Activated T-helper 17 cell treated with anti-CD3 and anti-CD28 coated beads, Interleukin-2, amount 50 U/mL, for 72 hours (primary cell): ENCODE measurements around the gene GTF2H4. TPM values are rescaled to one million over a fixed set of nuclear protein-coding genes. Genes with fewer than 3 reads are reported as not detected.
A peak's percentile ranks its signal among the peaks of the same experiment; 100 is the strongest.

Source experiments
- ATAC-seq: fragments of 150-1000 bp; cut with Tn5 transposase; replicated peaks from 2 replicates; pipeline ENCODE4 v1.10.0; 2021; ENCODE audit warnings: mild to moderate bottlenecking, moderate library complexity
- H3K27ac Mint-ChIP-seq: one replicate; pipeline ENCODE4 v1.8.0; 2022; ENCODE audit warnings: mixed read lengths
- H3K27me3 Mint-ChIP-seq: one replicate; pipeline ENCODE4 v1.8.0; 2022; ENCODE audit warnings: mixed read lengths
- H3K36me3 Mint-ChIP-seq: one replicate; pipeline ENCODE4 v1.8.0; 2022; ENCODE audit warnings: low read depth, mild to moderate bottlenecking, mixed read lengths
- H3K4me1 Mint-ChIP-seq: one replicate; pipeline ENCODE4 v1.8.0; 2022; ENCODE audit warnings: mixed read lengths
- H3K4me3 Mint-ChIP-seq: one replicate; pipeline ENCODE4 v1.8.0; 2022; ENCODE audit warnings: mild to moderate bottlenecking, mixed read lengths
- H3K9me3 Mint-ChIP-seq: one replicate; pipeline ENCODE4 v1.8.0; 2022; ENCODE audit warnings: mixed read lengths
- total RNA-seq, 2 donors: library from RNA; stranded (reverse); gene quantifications; one replicate each; pipeline ENCODE4 v1.2.3, GENCODE V29; 2022

GTF2H4 gene
- total RNA-seq, 2 donors from 2014 or later, result 34.3 to 39.9 TPM

DNA sequence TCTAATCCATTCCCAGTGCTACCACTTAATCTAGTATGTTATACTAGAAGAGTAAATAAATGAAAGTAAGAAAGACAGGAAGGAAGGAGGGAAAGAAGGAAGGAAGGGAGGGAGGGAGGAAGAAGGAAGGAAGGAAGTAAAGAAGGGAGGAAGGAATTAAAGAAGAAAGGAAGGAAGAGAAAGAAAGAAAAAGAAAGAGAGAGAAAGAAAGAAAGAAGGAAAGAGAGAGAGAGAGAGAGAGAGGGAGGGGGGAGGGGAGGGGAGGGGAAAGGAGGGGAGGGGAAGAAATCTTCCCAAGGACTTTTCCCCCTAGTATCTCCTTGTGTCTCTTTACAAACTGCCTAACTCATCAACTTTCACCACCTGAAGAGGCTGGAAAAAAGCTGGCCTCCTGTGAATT lies 54.7 kb downstream of the GTF2H4 start:
- Mint-ChIP-seq H3K27me3 (peaks cover 32% of the 10 kb centered on the region), H3K4me3 (no peak overlapping the region), H3K4me1 (peaks cover 23% of the 10 kb centered on the region), H3K27ac (no peak overlapping the region), H3K9me3 (no peaks in the 10 kb centered on the region), H3K36me3 (no peaks in the 10 kb centered on the region)
- no peak for ATAC-seq

GRCh38 chr6:30963641-30964040 lies 55.6 kb downstream of the GTF2H4 start:
- H3K27ac Mint-ChIP-seq, result no peak overlapping the region
- ATAC-seq, result peak; percentile 60
- H3K9me3 Mint-ChIP-seq, result no peaks in the 10 kb centered on the region
- H3K4me1 Mint-ChIP-seq, result peaks cover 23% of the 10 kb centered on the region
- no peaks in the 10 kb centered on the region for H3K36me3 Mint-ChIP-seq
- H3K4me3 Mint-ChIP-seq, result peak overlapping the region; percentile 39
- H3K27me3 Mint-ChIP-seq, result peaks cover 29% of the 10 kb centered on the region

Other genes starting within 250 kb of the GTF2H4 start
- 10 to 100 TPM; 27.4 to 40.0 TPM for gene DHX16, start 235.2 kb upstream of the GTF2H4 start, total RNA-seq
- 100 to 1,000 TPM; 190 to 238 TPM for gene PPP1R18, start 221.6 kb upstream of the GTF2H4 start, total RNA-seq
- gene NRM, start 217.2 kb upstream of the GTF2H4 start, total RNA-seq, result 10 to 100 TPM; 26.0 to 36.9 TPM
- 10 to 100 TPM; 57.4 to 82.1 TPM for gene MDC1, start 190.9 kb upstream of the GTF2H4 start, total RNA-seq
- gene TUBB, start 187.9 kb upstream of the GTF2H4 start, total RNA-seq, result 1,000 to 10,000 TPM; 1,139 to 1,437 TPM
- gene FLOT1, start 165.5 kb upstream of the GTF2H4 start, total RNA-seq, result 100 to 1,000 TPM; 152 to 161 TPM
- gene IER3, start 163.7 kb upstream of the GTF2H4 start, total RNA-seq, result 100 to 1,000 TPM in 1 of 2 donors, 10 to 100 TPM in 1; 55.6 to 617 TPM
- 10 to 100 TPM in 1 of 2 donors, 1 to 10 TPM in 1; 3.0 to 19.5 TPM for gene DDR1, start 23.7 kb upstream of the GTF2H4 start, total RNA-seq
- 10 to 100 TPM; 50.5 to 64.4 TPM for gene VARS2, start 6.0 kb downstream of the GTF2H4 start, total RNA-seq
- not detected for gene SFTA2, start 24.0 kb downstream of the GTF2H4 start, total RNA-seq
- not detected for gene MUCL3, start 32.8 kb downstream of the GTF2H4 start, total RNA-seq
- gene MUC21, start 75.5 kb downstream of the GTF2H4 start, total RNA-seq, result not detected
- not detected for gene MUC22, start 102.3 kb downstream of the GTF2H4 start, total RNA-seq
- gene C6orf15, start 204.4 kb downstream of the GTF2H4 start, total RNA-seq, result not detected
- not detected for gene PSORS1C1, start 206.6 kb downstream of the GTF2H4 start, total RNA-seq
- not detected for gene CDSN, start 212.2 kb downstream of the GTF2H4 start, total RNA-seq
- not detected for gene PSORS1C2, start 230.9 kb downstream of the GTF2H4 start, total RNA-seq
- 10 to 100 TPM; 52.4 to 85.5 TPM for gene CCHCR1, start 249.6 kb downstream of the GTF2H4 start, total RNA-seq